OCI-LY3 (cell line): ENCODE measurements around the gene ITGA11.

Experiments
- H2AFZ ChIP-seq: fragments of 200-600, 300-600 bp; shearing (Covaris generic); 2 replicates; pipeline ENCODE4 v1.6.0; 2014; ENCODE audit warnings: antibody characterized with exemption, low read depth, low read length
- H3K27ac ChIP-seq: fragments of 200-600, 300-600 bp; sonication (generic); 2 replicates; pipeline ENCODE4 v1.5.1; 2014; ENCODE audit warnings: mild to moderate bottlenecking, low read length, moderate library complexity, mixed read lengths
- H3K27me3 ChIP-seq: fragments of 200-600, 300-600 bp; sonication (generic); 2 replicates; pipeline ENCODE4 v1.6.1; 2014; ENCODE audit warnings: low read depth, low read length, mixed read lengths
- H3K36me3 ChIP-seq: fragments of 200-600, 300-600 bp; sonication (generic); replicated peaks from 2 replicates; pipeline ENCODE3; 2014; ENCODE audit warnings: low read depth, low read length, mixed read lengths
- H3K4me1 ChIP-seq: fragments of 300-600, 200-600 bp; sonication (generic); 2 replicates; pipeline ENCODE4 v1.6.1; 2014; ENCODE audit warnings: low read length, mixed read lengths
- H3K4me2 ChIP-seq: fragments of 200-600, 300-600 bp; sonication (generic); 2 replicates; pipeline ENCODE4 v1.6.1; 2014; ENCODE audit warnings: low read length, mixed read lengths
- H3K4me3 ChIP-seq: fragments of 300-600, 200-600 bp; sonication (generic); 2 replicates; pipeline ENCODE4 v1.5.1; 2014; ENCODE audit warnings: antibody characterized with exemption, mild to moderate bottlenecking, low read length, moderate library complexity
- H3K79me2 ChIP-seq: fragments of 300-600, 200-600 bp; shearing (Covaris generic); 2 replicates; pipeline ENCODE4 v1.6.1; 2014; ENCODE audit warnings: mild to moderate bottlenecking, low read length, mixed read lengths
- H3K9ac ChIP-seq: fragments of 300-600, 200-600 bp; shearing (Covaris generic); 2 replicates; pipeline ENCODE4 v1.6.0; 2014; ENCODE audit warnings: mild to moderate bottlenecking, low read length, moderate library complexity
- H3K9me3 ChIP-seq: fragments of 200-600, 300-600 bp; shearing (Covaris generic); 2 replicates; pipeline ENCODE4 v1.6.1; 2014; ENCODE audit warnings: low read length, mixed read lengths; ENCODE audit not compliant: insufficient read depth
- H4K20me1 ChIP-seq: fragments of 200-600, 300-600 bp; sonication (generic); 2 replicates; pipeline ENCODE4 v1.6.1; 2016; ENCODE audit warnings: low read length, mixed read lengths; ENCODE audit not compliant: insufficient read depth
- CTCF ChIP-seq: fragments of 200-600, 300-600 bp; sonication (generic); IDR thresholded peaks from 2 replicates; pipeline ENCODE4 v1.5.1; 2014; ENCODE audit warnings: antibody characterized with exemption, low read length, low read depth
- EZH2phosphoT487 ChIP-seq: fragments of 200-600 bp; shearing (Covaris generic); IDR thresholded peaks from 2 replicates; pipeline ENCODE4 v1.6.1; 2018; ENCODE audit warnings: antibody characterized with exemption, mixed run types, low read depth

Gene ITGA11

GRCh38 chr15:68376447-68377060 is 55.4 kb downstream of the ITGA11 start:
- Histone ChIP-seq H3K79me2 (no peaks in the 10 kb centered on the region), H3K27ac (no peak overlapping the region), H2AFZ (no peak overlapping the region), H3K36me3 (no peaks in the 10 kb centered on the region), H3K27me3 (peaks cover 13% of the 10 kb centered on the region), H3K9ac (no peak overlapping the region), H3K4me3 (no peak overlapping the region), H3K4me1 (no peaks in the 10 kb centered on the region), H4K20me1 (no peaks in the 10 kb centered on the region), H3K9me3 (no peaks in the 10 kb centered on the region), H3K4me2 (no peak overlapping the region)
- no peak for TF ChIP-seq CTCF
- TF ChIP-seq EZH2phosphoT487 = no peak

- Histone ChIP-seq H3K4me2 (no peak overlapping the region), H3K79me2 (no peaks in the 10 kb centered on the region), H3K9ac (no peak overlapping the region), H3K4me3 (no peak overlapping the region), H4K20me1 (no peaks in the 10 kb centered on the region), H2AFZ (no peak overlapping the region), H3K27me3 (peaks cover 12% of the 10 kb centered on the region), H3K36me3 (no peaks in the 10 kb centered on the region), H3K4me1 (no peaks in the 10 kb centered on the region), H3K9me3 (no peaks in the 10 kb centered on the region), H3K27ac (no peak overlapping the region)
- no peak for TF ChIP-seq EZH2phosphoT487
- TF ChIP-seq CTCF = no peak
Measured at GRCh38 chr15:68375716-68376220, 56.2 kb downstream of the ITGA11 start.

- Histone ChIP-seq H3K9ac (no peak overlapping the region), H3K4me2 (no peak overlapping the region), H3K79me2 (no peaks in the 10 kb centered on the region), H3K9me3 (no peaks in the 10 kb centered on the region), H3K4me1 (no peaks in the 10 kb centered on the region), H4K20me1 (no peaks in the 10 kb centered on the region), H3K27me3 (peaks cover 8% of the 10 kb centered on the region; the same call in 1 of the 2 replicates), H3K36me3 (no peaks in the 10 kb centered on the region), H3K27ac (no peak overlapping the region), H3K4me3 (no peak overlapping the region), H2AFZ (no peak overlapping the region)
- TF ChIP-seq EZH2phosphoT487 (no peak), CTCF (no peak)
Measured at GRCh38 chr15:68375191-68375631, 56.8 kb downstream of the ITGA11 start.

GRCh38 chr15:68374168-68374745 is 57.7 kb downstream of the ITGA11 start:
- Histone ChIP-seq H3K36me3 (no peaks in the 10 kb centered on the region), H3K27me3 (peaks cover 5% of the 10 kb centered on the region), H3K4me2 (no peak overlapping the region), H4K20me1 (no peaks in the 10 kb centered on the region), H3K9ac (no peak overlapping the region), H3K4me3 (no peak overlapping the region), H2AFZ (no peak overlapping the region), H3K79me2 (no peaks in the 10 kb centered on the region), H3K9me3 (no peaks in the 10 kb centered on the region), H3K4me1 (no peaks in the 10 kb centered on the region), H3K27ac (no peak overlapping the region)
- TF ChIP-seq EZH2phosphoT487 (no peak), CTCF (no peak)
